ENCODE data around the gene ZNF85.
"Not testable (repeated sequence)": the region's sequence is repeated elsewhere in the genome, so short reads cannot be mapped to it uniquely, and the experiment has no call there.

The ZNF85 gene

DNA sequence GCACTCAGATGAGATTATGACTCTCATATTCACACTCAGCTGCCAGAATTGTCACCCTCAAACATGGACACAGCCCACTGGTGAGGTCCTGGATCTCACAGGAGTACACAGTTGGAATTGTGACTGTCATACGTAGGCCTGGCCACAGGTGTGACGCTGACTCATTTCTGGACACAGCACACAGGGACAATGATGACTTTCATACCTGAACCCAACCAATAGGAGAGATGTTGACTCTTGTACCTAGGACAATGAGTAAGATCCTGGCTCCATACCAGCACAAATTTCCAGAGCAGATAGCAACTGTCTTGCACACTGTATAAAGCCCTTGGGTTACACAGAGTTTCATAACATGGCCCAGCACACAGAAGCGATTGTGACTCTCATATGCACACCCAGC is 46.4 kb downstream of the ZNF85 start:
- DNase-seq (ENCODE audit: insufficient read length, low spot score) (no peak), FAIRE-seq (no peak)

GRCh38 chr19:20969898-20970297 is 46.8 kb downstream of the ZNF85 start:
- TF ChIP-seq SPI1 (IDR thresholded peaks at IDR 0.05; ENCODE audit: low read depth, low read length): no peak
- no peak for FAIRE-seq
- no peak for DNase-seq (ENCODE audit: insufficient read length, low spot score)

More for the DNA sequence above, 46.4 kb downstream of the ZNF85 start:
- TF ChIP-seq PAX5 (IDR thresholded peaks at IDR 0.05; ENCODE audit: insufficient read depth, low read length, severe bottlenecking) (no peak), TAF1 (IDR thresholded peaks at IDR 0.05; ENCODE audit: low read depth, low read length) (no peak), POLR2AphosphoS5 (IDR thresholded peaks at IDR 0.05; ENCODE audit: low read depth, low read length) (no peak), POU2F2 (IDR thresholded peaks at IDR 0.05; ENCODE audit: low read depth, low read length) (no peak), SPI1 (IDR thresholded peaks at IDR 0.05; ENCODE audit: low read depth, low read length) (no peak), POLR2A (IDR thresholded peaks at IDR 0.05; ENCODE audit: low read depth, low read length) (no peak)

DNA sequence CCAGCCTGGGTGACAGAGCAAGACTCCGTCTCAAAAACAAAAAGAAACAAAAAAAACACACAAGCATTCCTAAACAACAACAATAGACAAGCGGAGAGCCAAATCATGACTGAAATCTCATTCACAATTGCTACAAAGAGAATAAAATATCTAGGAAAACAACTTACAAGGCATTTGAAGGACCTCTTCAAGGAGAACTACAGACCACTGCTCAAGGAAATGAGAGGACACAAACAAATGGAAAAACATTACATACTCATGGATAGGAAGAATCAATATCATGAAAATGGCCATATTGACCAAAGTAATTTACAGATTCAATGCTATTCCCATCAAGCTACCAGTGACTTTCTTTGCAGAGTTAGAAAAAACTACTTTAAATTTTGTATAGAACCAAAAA is 69.7 kb downstream of the ZNF85 start:
- not testable (repeated sequence) for FAIRE-seq; DNase-seq (ENCODE audit: insufficient read length, low spot score)

GRCh38 chr19:20999731-21000352 is 76.8 kb downstream of the ZNF85 start:
- peak; percentile 71 for DNase-seq (ENCODE audit: insufficient read length, low spot score)
- peak; percentile 20 for FAIRE-seq
- TF ChIP-seq PAX5 (IDR thresholded peaks at IDR 0.05; ENCODE audit: insufficient read depth, low read length, severe bottlenecking) (no peak), TAF1 (IDR thresholded peaks at IDR 0.05; ENCODE audit: low read depth, low read length) (no peak), POLR2AphosphoS5 (IDR thresholded peaks at IDR 0.05; ENCODE audit: low read depth, low read length) (no peak), SPI1 (IDR thresholded peaks at IDR 0.05; ENCODE audit: low read depth, low read length) (no peak), POLR2A (IDR thresholded peaks at IDR 0.05; ENCODE audit: low read depth, low read length) (no peak), POU2F2 (IDR thresholded peaks at IDR 0.05; ENCODE audit: low read depth, low read length) (no peak)
